Right atrium auricular region (tissue), 2 donors: ENCODE data around the gene ZBTB11. TPM values are rescaled to one million over a fixed set of nuclear protein-coding genes. Genes with fewer than 3 reads are reported as not detected.

Source experiments
- DNase-seq: peaks from one replicate; pipeline ENCODE4 v3.0.0-alpha.2; 2019; ENCODE audit warnings: low spot score
- H3K27ac ChIP-seq, 2 donors: fragments of 200-600 bp; sonication (generic); 1 replicate in 1 of 2; 2 replicates in 1 of 2; pipeline ENCODE4 v1.5.1; 2016 to 2019
- H3K27me3 ChIP-seq, 2 donors: fragments of 200-600 bp; sonication (generic); one replicate each; pipeline versions ENCODE4 v1.5.1 to v1.6.0; 2017 to 2019
- H3K36me3 ChIP-seq: fragments of 200-600 bp; sonication (generic); one replicate; pipeline ENCODE4 v1.5.1; 2016
- H3K4me1 ChIP-seq, 2 donors: fragments of 200-600 bp; sonication (generic); one replicate each; pipeline versions ENCODE4 v1.5.1 to v1.6.0; 2017 to 2019
- H3K4me3 ChIP-seq, 2 donors: fragments of 200-600 bp; sonication (generic); 1 replicate in 1 of 2; 2 replicates in 1 of 2; pipeline ENCODE4 v1.5.1; 2017 to 2019; ENCODE audit warnings: mild to moderate bottlenecking in 1 of 2, moderate library complexity in 1 of 2
- H3K9me3 ChIP-seq, 2 donors: fragments of 200-600 bp; sonication (generic); one replicate each; pipeline ENCODE4 v1.5.1; 2019
- CTCF ChIP-seq, 2 donors: fragments of 200-600 bp; sonication (generic); IDR thresholded peaks; one replicate each; pipeline ENCODE4 v1.5.1; 2019; ENCODE audit warnings: antibody characterized with exemption in 2 of 2
- total RNA-seq, 2 donors: library from RNA; depleted of rRNA; stranded (reverse); fragments of >200 nt; gene quantifications; one replicate each; pipeline ENCODE4 v1.1.0, GENCODE V29; 2016

ZBTB11 gene
- total RNA-seq, 2 donors from 2014 or later, result 9.8 to 10.4 TPM

- no peaks in the 10 kb centered on the region for H3K36me3 ChIP-seq
- H3K27me3 ChIP-seq, result no peaks in the 10 kb centered on the region
- no peak for DNase-seq
- H3K4me1 ChIP-seq, result peaks cover 0 to 13% of the 10 kb centered on the region in 2 donors
- TF ChIP-seq CTCF (IDR thresholded peaks at IDR 0.05), result no peak
- no peak overlapping the region for H3K27ac ChIP-seq
- H3K4me3 ChIP-seq, result no peak overlapping the region
- H3K9me3 ChIP-seq, result no peaks in the 10 kb centered on the region
Measured at GRCh38 chr3:101690972-101691371, 14.0 kb upstream of the ZBTB11 start.

- Histone ChIP-seq H3K27ac (no peak overlapping the region), H3K9me3 (no peaks in the 10 kb centered on the region), H3K27me3 (no peaks in the 10 kb centered on the region), H3K4me3 (no peak overlapping the region), H3K4me1 (peaks cover 0 to 24% of the 10 kb centered on the region in 2 donors), H3K36me3 (peaks cover 12% of the 10 kb centered on the region)
- TF ChIP-seq CTCF (IDR thresholded peaks at IDR 0.05), result no peak
- no peak for DNase-seq
Measured at GRCh38 chr3:101689286-101689685, 12.4 kb upstream of the ZBTB11 start.

GRCh38 chr3:101687142-101687931 lies 10.4 kb upstream of the ZBTB11 start:
- H3K4me3 ChIP-seq, result peak overlapping the region; percentile 52 to 70
- no peak for TF ChIP-seq CTCF (IDR thresholded peaks at IDR 0.05)
- no peak for DNase-seq
- no peaks in the 10 kb centered on the region for H3K27me3 ChIP-seq
- no peaks in the 10 kb centered on the region for H3K9me3 ChIP-seq
- peak overlapping the region; percentile 95 to 97 for H3K27ac ChIP-seq
- H3K4me1 ChIP-seq, result peaks cover 0 to 33% of the 10 kb centered on the region in 2 donors
- peaks cover 32% of the 10 kb centered on the region for H3K36me3 ChIP-seq

DNA sequence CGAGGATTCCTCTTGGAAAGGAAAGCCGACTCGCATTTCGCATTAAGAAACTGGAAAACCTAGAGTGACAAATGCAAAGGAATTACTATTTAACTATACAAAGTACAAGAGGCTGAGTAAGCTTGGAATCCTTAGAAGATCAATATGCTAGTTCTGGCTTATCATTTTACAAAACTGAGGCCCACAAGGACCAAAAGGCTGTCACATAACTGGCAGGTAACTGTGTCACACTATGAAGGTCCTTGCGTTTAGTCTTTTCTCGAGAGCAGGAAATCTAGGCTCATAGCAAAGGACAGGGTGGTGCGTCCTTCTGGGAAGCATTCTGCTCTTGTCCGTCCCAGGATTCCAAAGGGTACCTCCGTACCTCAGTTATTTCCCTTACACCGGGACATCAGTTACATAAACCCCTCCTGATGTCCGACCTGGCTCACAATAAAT lies 9.0 kb upstream of the ZBTB11 start:
- H3K27ac ChIP-seq, result peak overlapping the region; percentile 95 to 97
- no peak for DNase-seq
- TF ChIP-seq CTCF (IDR thresholded peaks at IDR 0.05), result no peak
- no peaks in the 10 kb centered on the region for H3K27me3 ChIP-seq
- H3K9me3 ChIP-seq, result no peaks in the 10 kb centered on the region
- peaks cover 46% of the 10 kb centered on the region for H3K36me3 ChIP-seq
- H3K4me1 ChIP-seq, result peaks cover 0 to 36% of the 10 kb centered on the region in 2 donors
- H3K4me3 ChIP-seq, result peak overlapping the region; percentile 52 to 70

DNA sequence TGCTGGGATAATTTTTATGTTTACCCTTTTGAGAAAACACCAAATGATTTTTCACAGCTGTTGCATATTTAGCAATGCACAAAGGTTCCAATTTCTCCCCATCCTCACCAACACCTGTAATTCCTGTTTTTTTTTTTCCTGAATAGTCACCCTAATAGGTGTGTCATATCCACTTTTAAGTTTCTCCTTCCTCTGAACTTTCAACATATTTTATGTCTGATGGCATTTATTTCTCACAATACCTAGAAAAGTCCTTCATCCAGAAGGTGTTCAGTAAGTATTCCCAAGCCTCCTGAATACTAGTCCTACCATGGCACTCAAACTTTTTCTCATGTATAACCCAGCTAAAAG lies 8.1 kb upstream of the ZBTB11 start:
- no peak for TF ChIP-seq CTCF (IDR thresholded peaks at IDR 0.05)
- no peaks in the 10 kb centered on the region for H3K27me3 ChIP-seq
- H3K4me3 ChIP-seq, result peak overlapping the region; percentile 52 to 70
- H3K9me3 ChIP-seq, result no peaks in the 10 kb centered on the region
- peaks cover 55% of the 10 kb centered on the region for H3K36me3 ChIP-seq
- DNase-seq, result no peak
- peak overlapping the region in 1 of 2 donors; percentile 97 for H3K27ac ChIP-seq
- peaks cover 0 to 37% of the 10 kb centered on the region in 2 donors for H3K4me1 ChIP-seq
